Keratinocyte (primary cell): ENCODE measurements around the gene HAND2. TPM values are rescaled to one million over a fixed set of nuclear protein-coding genes. Genes with fewer than 3 reads are reported as not detected.

Experiments
- DNase-seq: peaks from one replicate; pipeline ENCODE4 v3.0.0-alpha.2; 2011; ENCODE audit warnings: low read depth, missing footprints, low spot score
- FAIRE-seq: peaks from 2 replicates; lab custom pipeline; 2011; peaks lifted over from hg19 to GRCh38; lab: Jason Lieb, UNC
- H2AFZ ChIP-seq: 2 replicates; pipeline ENCODE4 v1.6.0; 2012; ENCODE audit warnings: low read length, control low read depth, inconsistent platforms; ENCODE audit not compliant: control insufficient read depth
- H3K27ac ChIP-seq: 2 replicates; pipeline ENCODE4 v1.5.1; 2011; ENCODE audit warnings: low read length; ENCODE audit not compliant: control insufficient read depth, insufficient read depth
- H3K27me3 ChIP-seq: 3 replicates; pipeline ENCODE4 v1.6.0; 2011; ENCODE audit warnings: low read length; ENCODE audit not compliant: control insufficient read depth, insufficient read depth; ENCODE audit errors: extremely low read depth
- H3K36me3 ChIP-seq, 2 experiments: 2 replicates in 1 of 2; 3 replicates in 1 of 2; pipeline ENCODE4 v1.5.1; 2011; ENCODE audit warnings: low read length in 2 of 2, mild to moderate bottlenecking in 1 of 2; ENCODE audit not compliant: control insufficient read depth in 2 of 2, insufficient read depth in 2 of 2; ENCODE audit errors: extremely low read depth in 1 of 2
- H3K4me1 ChIP-seq: 3 replicates; pipeline ENCODE4 v1.5.1; 2011; ENCODE audit warnings: low read length; ENCODE audit not compliant: control insufficient read depth, insufficient read depth; ENCODE audit errors: extremely low read depth
- H3K4me2 ChIP-seq: 3 replicates; pipeline ENCODE4 v1.6.0; 2011; ENCODE audit warnings: low read depth, low read length; ENCODE audit not compliant: control insufficient read depth, insufficient read depth; ENCODE audit errors: extremely low read depth
- H3K4me3 ChIP-seq, 3 experiments: fragments of 200-600 bp in 1 of 3; sonication (generic) in 1 of 3; 2 replicates in 2 of 3; 3 replicates in 1 of 3; pipeline ENCODE4 v1.5.1; 2011 to 2016; ENCODE audit warnings: low read length in 3 of 3, mild to moderate bottlenecking in 3 of 3, control low read depth in 2 of 3, inconsistent platforms in 1 of 3, low read depth in 1 of 3, mixed read lengths in 1 of 3, mixed run types in 1 of 3, moderate library complexity in 1 of 3; ENCODE audit not compliant: control insufficient read depth in 2 of 3, insufficient read depth in 2 of 3; ENCODE audit errors: extremely low read depth in 1 of 3
- H3K79me2 ChIP-seq: 2 replicates; pipeline ENCODE4 v1.6.0; 2012; ENCODE audit warnings: low read length; ENCODE audit not compliant: control insufficient read depth, insufficient read depth
- H3K9ac ChIP-seq: 3 replicates; pipeline ENCODE4 v1.6.0; 2011; ENCODE audit warnings: low read length; ENCODE audit not compliant: control insufficient read depth, insufficient read depth; ENCODE audit errors: extremely low read depth
- H3K9me1 ChIP-seq: 3 replicates; pipeline ENCODE4 v1.6.0; 2011; ENCODE audit warnings: low read length; ENCODE audit not compliant: control insufficient read depth, insufficient read depth; ENCODE audit errors: extremely low read depth
- H3K9me3 ChIP-seq: 2 replicates; pipeline ENCODE4 v1.5.1; 2012; ENCODE audit warnings: low read depth, low read length; ENCODE audit not compliant: control insufficient read depth
- H4K20me1 ChIP-seq: 3 replicates; pipeline ENCODE4 v1.6.0; 2011; ENCODE audit warnings: low read length; ENCODE audit not compliant: control insufficient read depth, insufficient read depth; ENCODE audit errors: extremely low read depth
- CTCF ChIP-seq, 3 experiments: IDR thresholded peaks in 1 of 3; conservative IDR thresholded peaks in 1 of 3; optimal IDR thresholded peaks in 1 of 3; 2 replicates in 2 of 3; 3 replicates in 1 of 3; pipeline versions ENCODE3 to v1.5.1; 2011; ENCODE audit warnings: low read length in 3 of 3, mild to moderate bottlenecking in 3 of 3, moderate library complexity in 2 of 3, control low read depth in 1 of 3, inconsistent platforms in 1 of 3; ENCODE audit not compliant: insufficient read depth in 2 of 3; ENCODE audit errors: extremely low read depth in 1 of 3
- EZH2 ChIP-seq: IDR thresholded peaks from one replicate; pipeline ENCODE4 v1.6.1; 2012; ENCODE audit warnings: inconsistent platforms, mild to moderate bottlenecking, low read length, moderate library complexity
- dilution Hi-C: fragments of 300-500 bp; cut with MboI; formaldehyde crosslinking; loops from one replicate; pipeline ENCODE4 v1.7.0; 2020; ENCODE audit warnings: low sequenced_read_pairs; ENCODE audit not compliant: extremely low pct_ligation_motif_present
- polyA plus RNA-seq, 5 experiments: library from polyadenylated mRNA; depleted of rRNA in 3 of 5; stranded (reverse) in 3 of 5; stranded (forward) in 1 of 5; unstranded in 1 of 5; fragments of >200 nt; gene quantifications; 1 replicate in 1 of 5; 2 replicates in 3 of 5; 3 replicates in 1 of 5; pipeline versions ENCODE4 v1.2.1 to v1.2.3, GENCODE V29; 2011 to 2012; ENCODE audit warnings: missing spikeins in 2 of 5, low read depth in 1 of 5, low replicate concordance in 1 of 5

Gene HAND2
- polyA plus RNA-seq, 1 donor (not counting 4 experiments of a cell fraction or from before 2014, with no cell fraction given): not detected

GRCh38 chr4:173500841-173501591, 29.0 kb downstream of the HAND2 start:
- DNase-seq (no peak), FAIRE-seq (no peak)
- Histone ChIP-seq H2AFZ (no peak overlapping the region), H3K4me3 (no peak overlapping the region), H3K79me2 (no peaks in the 10 kb centered on the region), H3K9me1 (no peaks in the 10 kb centered on the region), H3K9me3 (peaks cover 3% of the 10 kb centered on the region), H3K27ac (no peak overlapping the region), H3K27me3 (peaks cover 59% of the 10 kb centered on the region), H3K4me1 (no peaks in the 10 kb centered on the region), H4K20me1 (no peaks in the 10 kb centered on the region), H3K9ac (no peak overlapping the region), H3K4me2 (no peak overlapping the region), H3K36me3 (no peaks in the 10 kb centered on the region)
- dilution Hi-C loops: no loop called here
- TF ChIP-seq CTCF (optimal IDR thresholded peaks at IDR 0.05 in 1 of 3, IDR thresholded peaks at IDR 0.05 in 1 of 3, conservative IDR thresholded peaks at IDR 0.05 in 1 of 3; ENCODE audit: extremely low read depth in 1 of 3, insufficient read depth in 2 of 3, low read length in 3 of 3) (no peak), EZH2 (no peak)

GRCh38 chr4:173499658-173500535, 30.1 kb downstream of the HAND2 start:
- FAIRE-seq (no peak), DNase-seq (no peak)
- Histone ChIP-seq H3K79me2 (no peaks in the 10 kb centered on the region), H3K9me3 (peaks cover 3% of the 10 kb centered on the region), H3K36me3 (no peaks in the 10 kb centered on the region), H2AFZ (no peak overlapping the region), H3K4me2 (no peak overlapping the region), H3K27me3 (peaks cover 51% of the 10 kb centered on the region), H3K4me3 (no peak overlapping the region), H3K9ac (no peak overlapping the region), H3K9me1 (no peaks in the 10 kb centered on the region), H3K4me1 (no peaks in the 10 kb centered on the region), H4K20me1 (no peaks in the 10 kb centered on the region), H3K27ac (no peak overlapping the region)
- dilution Hi-C loops: no loop called here
- TF ChIP-seq CTCF (optimal IDR thresholded peaks at IDR 0.05 in 1 of 3, IDR thresholded peaks at IDR 0.05 in 1 of 3, conservative IDR thresholded peaks at IDR 0.05 in 1 of 3; ENCODE audit: extremely low read depth in 1 of 3, insufficient read depth in 2 of 3, low read length in 3 of 3): no peak
